Kidney tubule cell (primary cell): ENCODE data around the gene WDR82.

Source experiments
- DNase-seq: peaks from one replicate; pipeline ENCODE4 v3.0.0-alpha.2; 2018; ENCODE audit warnings: low spot score

WDR82 gene, protein sequence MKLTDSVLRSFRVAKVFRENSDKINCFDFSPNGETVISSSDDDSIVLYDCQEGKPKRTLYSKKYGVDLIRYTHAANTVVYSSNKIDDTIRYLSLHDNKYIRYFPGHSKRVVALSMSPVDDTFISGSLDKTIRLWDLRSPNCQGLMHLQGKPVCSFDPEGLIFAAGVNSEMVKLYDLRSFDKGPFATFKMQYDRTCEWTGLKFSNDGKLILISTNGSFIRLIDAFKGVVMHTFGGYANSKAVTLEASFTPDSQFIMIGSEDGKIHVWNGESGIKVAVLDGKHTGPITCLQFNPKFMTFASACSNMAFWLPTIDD

DNA sequence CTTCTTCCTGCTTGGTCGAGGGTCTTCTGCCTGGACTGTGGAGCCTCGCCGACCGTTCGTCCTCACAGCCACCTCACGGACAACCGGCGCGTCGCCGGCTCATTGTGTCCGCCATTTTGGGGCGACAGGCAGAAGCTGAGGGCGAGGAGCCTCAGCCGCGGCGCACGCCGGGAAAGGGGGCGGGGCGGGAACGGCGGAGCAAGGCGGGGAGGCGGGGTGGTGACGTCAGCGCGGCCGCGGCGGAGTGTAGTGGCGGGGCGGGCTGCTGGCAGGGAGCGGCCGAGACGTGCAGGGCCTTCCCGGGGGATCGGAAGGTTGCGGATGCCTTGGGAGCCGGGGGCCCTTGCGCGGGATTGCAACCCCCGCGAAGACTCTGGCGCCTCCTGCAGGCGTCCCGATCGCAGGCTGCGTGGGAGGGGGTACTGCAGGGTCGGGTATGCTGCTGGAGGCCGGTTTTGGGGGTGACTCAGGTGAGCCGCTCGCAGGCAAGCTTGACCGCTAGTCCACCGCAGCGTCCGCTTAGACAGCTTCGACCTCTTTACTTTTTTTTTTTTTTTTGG, at the start of gene WDR82:
TSS of gene WDR82 (minus strand) at position 140 of the 560 bp plus-strand sequence. CDS start 288 bp downstream, outside the sequence.
- peak; percentile 94 for DNase-seq

DNA sequence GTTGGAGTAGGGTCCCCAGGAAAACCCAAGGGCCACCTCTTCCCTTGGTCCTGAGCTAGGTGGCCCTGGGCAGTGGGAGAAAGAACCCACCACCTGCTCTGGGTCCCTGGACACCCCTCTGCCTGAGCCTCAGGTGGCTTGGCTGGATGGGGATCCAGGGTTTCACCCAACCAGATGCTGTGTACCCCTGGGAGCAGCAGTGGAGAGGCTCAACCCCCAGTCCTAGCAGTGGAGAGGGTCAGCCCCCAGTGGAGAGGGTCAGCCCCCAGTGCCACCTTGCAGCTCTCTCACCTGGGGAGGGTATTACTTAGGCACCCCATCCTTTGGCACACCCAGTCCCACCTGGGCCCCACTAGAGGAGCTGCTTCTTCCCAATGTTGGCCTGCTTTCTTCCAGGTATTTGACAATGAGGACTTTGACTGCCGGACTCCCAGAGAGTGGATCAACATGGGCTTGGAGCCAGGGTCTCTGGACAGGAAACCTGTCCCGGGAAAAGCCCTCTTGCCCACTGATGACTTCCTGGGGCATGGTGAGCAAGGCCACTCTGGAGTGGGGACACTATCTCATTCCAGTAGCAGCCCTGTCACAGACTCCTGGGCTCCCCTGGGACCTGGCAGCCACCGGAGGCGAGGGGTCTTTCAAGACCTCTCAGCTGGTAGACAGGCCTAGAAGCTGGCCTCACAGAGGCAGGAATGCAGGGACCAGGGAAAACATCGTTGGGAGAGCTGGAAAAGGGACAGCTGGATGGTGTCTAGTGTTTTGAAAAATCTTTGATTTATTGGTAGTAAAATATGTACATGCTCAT, 49.2 kb upstream of the WDR82 start:
- no peak for DNase-seq

DNA sequence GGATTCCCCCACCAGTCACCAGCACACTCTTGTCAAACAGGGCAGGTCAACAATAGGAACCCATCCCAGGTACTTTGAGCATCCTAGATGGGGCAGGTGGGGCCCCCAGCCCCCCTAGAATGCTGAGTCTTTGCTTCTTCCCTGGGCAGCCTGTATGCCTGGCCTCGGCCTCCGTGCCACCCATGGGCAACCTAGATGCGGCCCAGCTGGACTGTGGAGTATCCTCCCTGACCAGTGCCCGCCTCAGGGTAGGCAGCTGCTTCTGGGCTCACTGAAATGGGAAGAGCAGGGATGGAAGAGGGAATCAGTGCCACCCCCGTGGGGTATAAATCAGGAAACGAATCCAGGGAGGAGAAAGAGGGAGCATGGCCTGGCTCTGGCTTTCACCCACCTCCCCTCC, 48.5 kb upstream of the WDR82 start:
- no peak for DNase-seq

DNA sequence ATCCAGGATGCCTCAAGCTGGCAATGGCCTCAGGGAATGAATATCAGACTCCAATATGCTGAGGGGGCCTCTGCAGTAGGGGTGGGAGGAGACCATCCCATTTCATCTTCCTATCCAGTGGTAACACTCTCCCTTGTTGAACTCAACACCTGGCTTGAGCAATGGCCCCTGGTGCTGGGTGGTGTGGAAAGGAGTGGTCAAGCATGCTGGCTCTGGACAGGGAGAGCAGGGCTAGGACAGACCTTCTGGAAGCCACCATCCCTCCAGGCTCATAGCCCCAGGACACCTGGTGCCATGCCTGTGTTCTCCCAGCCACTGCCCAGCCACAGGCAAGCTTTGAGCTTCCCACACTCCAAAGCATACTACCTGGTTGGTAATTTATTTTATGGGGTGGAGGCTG, 47.2 kb upstream of the WDR82 start:
- no peak for DNase-seq

DNA sequence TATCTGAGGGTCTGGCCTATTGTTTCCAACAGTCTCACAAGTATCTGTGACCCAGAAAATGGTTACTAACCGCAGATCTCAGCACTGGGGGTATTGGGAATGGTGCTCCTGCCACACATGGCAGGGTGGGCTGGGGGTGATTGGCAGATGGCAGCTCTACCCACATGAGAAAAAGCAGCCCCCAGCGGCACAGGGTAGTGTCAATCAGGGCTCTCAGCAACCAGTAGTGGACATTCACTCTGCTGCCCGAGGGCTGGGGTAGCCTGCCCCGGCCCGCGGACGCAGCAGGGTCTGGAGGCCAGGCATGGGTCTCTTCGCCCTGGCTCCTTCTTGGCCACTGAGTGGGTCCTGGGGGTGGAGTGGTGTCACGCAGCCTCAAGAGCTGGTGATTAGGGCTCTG, 46.2 kb upstream of the WDR82 start:
- DNase-seq, result no peak

DNA sequence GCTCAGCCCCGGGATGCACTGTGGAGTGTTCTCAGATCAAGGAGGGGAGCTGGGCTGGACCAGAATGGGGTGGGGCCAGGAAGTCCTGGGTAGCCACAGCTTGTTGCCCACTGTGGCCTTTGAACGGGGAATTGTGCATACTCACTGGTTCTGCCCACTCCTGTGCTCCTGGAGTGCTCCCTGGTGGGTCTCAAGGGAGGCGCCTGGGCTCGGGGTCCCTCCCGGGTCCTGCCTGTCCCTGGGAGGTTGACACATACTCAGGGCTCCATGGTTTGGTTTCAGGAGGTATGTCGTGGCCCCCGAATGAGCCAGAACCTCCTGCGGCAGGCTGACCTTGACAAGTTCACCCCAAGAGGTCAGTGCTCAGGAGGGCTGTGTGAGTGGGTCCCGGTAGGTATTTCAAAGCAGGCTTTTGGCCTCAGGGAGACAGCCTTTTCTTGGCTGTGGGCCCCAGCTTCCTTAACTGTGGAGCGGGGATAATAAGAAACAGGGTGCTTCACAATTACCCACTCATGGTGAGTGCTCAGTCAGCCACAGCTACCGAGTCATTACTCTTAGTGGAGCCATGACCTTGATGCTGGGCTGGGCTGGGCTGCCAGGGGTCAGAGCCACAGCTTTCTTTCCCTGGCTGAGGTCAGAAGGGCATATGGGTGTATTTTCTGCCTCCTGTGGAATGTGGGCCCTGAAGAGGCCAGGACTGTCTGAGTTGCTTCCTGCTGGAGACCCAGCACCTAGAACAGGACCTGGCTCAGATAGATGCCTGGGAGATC, 45.3 kb upstream of the WDR82 start:
- DNase-seq, result peak; percentile 43

DNA sequence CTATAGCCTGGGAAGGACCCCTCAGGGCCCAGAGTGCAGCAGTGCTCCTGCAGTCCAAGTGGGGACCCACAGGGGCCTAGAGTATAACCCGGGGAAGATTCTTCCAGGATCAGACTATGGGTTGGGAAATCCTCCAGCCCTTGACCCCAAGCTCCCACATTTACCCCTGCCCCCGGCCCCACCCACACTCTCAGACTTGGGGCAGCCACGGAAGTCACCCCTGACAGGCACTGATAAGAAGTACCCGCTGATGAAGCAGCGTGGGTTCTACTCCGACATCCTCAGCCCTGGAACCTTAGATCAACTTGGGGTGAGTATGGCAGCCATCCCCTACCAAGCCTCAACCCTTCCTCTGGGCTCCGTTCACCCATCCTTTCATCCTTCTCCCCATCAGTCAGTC, 44.0 kb upstream of the WDR82 start:
- DNase-seq, result no peak

DNA sequence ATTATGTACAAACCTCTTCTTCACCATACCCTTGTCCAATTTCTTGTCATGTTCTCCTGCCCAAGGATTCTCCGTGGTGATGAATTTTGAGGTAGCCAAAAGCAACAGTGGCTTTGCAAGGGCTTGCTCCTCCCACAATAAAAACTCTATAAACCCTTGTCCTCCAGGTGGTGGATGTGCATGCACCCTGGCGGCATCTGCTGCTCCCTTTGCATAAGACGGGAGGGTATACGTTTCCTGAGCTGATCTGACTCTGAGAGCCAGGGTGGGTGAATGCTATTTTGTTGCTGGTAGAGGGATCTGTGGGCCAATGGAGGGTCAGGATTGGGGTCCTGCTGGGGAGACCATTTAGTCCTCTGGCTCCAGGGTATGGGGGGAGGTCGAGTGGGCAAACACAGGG, 43.0 kb upstream of the WDR82 start:
- no peak for DNase-seq

DNA sequence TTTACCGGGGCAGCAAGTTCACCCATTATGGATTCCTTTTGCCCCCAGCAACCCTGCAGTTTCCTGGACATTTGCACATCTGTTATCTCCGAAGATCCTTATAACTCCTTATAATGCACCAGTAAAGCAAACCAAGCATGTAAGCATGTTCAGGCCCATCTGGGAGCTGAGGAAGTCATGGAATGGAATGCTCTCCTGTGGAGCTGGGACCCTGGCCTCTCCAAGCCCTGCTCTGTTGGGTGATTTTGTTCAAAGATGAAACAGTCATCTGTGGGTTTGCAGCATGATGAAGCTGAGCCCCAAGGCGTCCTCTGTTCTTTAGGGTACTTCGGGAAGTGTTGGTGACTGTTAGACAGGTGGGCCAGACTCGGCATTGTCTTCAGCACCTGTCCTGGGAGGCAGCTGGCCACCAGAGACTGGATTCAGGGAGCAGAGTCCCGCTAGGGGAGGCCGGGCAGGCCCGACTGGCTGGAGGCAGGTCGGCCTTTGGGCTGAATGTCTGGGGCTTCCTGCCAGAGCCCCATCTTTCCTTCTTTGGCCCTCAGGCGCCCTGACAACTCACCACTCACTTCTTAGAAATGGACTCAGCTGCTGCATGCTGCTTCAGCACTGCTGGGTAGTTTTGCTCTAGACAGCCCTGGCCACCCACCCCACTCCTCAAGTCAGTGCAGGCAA, 41.6 kb upstream of the WDR82 start:
- no peak for DNase-seq

DNA sequence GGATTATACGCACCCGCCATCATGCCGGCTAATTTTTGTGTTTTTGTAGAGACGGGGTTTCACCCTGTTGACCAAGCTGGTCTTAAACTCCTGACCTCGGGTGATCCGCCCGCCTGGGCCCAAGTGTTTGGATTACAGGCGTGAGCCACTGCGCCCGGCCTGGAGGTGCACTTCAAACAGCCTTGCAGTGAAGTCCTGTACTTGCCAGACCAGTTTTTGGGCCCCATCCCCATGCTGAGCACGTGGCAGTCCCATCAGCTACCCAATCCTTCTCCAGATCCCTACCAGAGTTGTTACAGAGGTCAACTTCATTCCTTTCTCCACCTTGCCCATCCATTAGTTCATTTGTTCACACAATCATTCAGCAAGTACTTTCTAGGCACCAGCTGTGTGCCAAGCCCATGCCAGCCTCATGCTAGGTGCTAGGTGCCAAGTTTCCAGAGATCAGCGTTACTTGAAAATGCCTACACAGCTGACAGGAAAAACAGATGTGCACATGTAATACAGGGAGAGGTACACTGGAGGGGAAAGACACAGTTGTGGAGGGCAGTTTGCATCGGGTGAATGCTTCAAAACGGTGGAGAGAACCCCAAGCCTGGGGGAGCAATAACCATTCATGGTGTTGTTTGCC, 39.9 kb upstream of the WDR82 start:
- no peak for DNase-seq

DNA sequence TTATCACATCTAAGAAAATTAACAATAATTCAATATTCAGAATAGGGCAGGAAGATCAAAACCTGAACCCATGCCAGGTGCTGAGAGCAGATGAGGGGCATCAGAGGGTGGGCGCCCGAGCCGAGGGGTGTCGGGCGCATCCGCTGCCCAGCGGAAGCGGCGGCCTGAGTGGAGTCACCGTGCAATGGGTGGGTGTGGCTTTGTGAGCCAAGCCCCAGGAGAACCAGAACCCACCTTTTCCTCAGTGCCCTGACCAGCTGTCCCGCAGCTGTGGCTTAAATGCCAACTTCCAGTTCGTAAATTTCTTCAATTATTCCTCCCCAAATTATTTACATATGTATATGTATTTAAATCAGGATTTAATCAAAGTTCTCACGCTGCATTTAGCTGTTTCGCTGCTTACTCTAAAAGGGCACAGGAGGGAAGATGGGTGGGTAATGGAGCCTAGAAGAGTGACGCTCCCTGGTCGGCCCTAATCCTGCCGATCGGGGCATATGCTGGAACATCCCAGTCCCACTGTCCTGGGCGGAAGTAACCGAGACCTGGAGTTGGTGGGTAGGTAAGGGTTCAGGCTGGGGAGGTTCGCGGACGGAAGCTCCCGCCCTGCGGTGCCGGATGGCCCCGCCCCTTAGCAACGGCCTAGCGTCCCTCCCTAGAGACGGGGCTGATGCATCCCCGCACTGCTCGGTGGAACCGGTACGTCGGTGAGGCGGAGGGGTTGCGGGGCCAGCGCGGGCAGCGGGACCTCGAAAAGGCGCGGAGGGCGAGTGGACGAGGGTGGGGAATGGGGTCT, 39.0 kb upstream of the WDR82 start:
- DNase-seq, result peak; percentile 58

DNA sequence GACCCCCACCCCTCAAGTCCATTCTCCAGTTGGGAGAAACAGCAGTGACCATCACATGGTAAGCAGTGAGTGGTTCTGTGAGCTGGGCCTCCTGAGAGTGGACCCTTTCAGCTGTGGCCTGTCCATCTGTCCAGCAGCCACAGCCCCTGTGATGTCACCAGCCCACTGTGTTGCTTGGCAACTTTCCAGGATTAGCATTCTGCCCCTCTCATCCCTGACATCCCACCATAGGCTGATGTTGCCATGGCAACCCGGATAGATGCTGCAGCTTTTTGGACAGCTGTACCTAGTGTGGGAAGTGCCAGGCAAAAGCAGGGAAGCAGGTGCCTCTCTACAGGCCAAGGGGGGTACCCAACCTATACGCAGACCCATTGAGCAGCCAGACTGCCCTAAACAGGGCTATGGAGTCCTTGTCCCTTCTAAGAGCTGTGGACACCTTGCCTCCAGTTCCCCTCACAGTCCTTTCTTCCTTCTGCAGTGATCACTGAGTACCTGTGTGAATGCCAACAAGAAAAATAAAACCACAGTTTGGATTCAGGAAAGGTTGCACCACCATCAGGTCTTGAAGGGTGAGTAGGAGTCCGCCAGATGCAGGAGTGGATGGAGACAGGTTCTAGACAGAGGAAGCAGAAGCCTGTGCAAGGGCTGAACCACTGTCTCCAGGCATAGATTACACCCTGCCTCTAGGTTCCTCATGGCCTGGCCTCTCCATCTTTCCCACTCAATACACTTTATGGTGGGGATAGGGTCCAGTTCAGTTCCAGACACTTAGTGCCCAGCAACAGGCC, 37.7 kb upstream of the WDR82 start, which contains the start of gene DNAH1:
TSS of gene DNAH1 (plus strand) at position 343 of the 788 bp plus-strand sequence. CDS start 6,124 bp downstream, outside the sequence.
- no peak for DNase-seq

DNA sequence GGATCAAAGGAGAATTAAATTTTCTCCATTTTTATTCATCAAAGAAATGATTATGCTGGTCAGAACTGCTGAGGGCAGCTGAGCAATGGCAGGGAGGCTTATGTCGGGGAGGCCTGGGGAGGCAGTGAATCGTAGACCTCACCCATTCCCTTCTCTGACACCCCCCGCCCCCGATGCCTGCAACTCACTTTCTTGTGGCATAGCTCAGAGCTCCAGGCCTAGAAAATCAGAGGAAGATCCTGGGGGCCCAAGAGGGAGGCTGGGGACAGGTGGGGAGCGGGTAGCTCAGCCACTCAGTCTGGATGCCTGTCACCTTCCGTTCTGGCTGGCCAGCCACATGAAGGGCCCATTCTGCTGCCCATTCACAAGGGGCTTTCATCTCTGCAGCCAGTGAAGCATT, 36.6 kb upstream of the WDR82 start:
- DNase-seq, result no peak

DNA sequence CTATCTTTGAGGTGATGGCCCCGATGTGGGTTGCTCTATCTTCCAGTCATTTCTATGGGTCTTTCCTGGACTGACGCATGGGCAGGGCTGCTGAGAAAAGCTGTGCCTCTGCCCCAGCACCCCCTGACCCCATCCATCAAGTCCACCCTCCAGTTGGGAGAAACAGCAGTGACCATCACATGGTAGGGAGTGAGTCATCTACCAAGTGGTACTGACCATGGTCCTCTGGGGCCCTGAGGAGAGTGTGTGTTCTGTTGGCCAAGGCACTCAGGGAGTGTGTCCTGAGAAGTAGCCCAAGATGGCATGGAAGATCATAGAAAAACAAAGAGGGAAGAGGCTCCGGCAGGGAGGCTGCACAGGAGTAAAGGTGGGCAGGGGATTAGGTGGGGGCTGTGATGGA, 36.0 kb upstream of the WDR82 start:
- no peak for DNase-seq

DNA sequence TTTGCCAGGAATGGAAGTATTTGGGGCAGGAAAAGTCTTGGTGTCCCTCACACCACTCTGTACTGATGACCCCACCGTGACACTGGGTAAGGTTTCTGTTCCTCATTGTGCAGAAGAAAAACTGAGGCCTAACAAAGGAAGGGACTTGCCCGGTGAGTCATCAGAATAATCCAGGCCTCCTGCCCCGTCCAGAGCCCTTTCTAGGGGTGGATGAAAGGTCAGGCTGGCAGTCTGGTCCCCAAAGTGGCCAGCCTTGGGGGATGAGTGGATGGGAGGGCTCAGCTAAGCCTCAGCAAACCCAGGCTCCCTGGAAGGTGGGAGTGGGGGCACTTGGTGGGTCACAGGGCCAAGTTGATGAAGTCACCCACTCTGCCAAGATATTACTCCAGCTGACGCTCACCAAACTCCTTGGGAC, 35.3 kb upstream of the WDR82 start:
- peak; percentile 70 for DNase-seq

DNA sequence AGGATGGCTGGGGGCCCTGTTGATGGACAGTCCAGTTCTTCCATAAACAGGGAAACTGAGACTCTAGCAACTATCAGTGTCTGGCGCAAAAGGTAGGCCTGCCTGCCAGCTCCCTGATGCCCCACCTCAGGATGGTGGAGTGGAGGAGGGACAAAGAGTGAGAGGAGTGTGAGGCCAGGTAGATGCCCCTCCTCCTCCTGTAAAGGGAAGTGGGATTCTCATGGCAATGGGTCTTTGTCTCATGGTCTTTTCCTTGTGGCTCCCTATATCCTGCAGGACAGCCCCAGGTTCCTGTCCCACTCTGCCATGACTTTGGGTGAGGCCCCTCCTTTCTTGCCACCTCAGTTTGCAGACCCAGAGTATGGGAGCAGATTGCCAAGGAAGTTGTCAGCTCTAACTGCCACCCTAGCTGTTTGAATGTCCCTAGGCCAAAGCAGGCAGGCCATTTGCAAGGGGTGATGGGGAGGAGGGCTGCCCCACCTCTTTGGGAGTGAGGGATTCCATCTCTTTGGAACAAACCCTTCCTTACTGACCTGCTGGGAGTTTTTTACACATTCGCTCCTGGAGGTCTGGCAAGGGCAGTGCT, 34.8 kb upstream of the WDR82 start:
- DNase-seq, result no peak

DNA sequence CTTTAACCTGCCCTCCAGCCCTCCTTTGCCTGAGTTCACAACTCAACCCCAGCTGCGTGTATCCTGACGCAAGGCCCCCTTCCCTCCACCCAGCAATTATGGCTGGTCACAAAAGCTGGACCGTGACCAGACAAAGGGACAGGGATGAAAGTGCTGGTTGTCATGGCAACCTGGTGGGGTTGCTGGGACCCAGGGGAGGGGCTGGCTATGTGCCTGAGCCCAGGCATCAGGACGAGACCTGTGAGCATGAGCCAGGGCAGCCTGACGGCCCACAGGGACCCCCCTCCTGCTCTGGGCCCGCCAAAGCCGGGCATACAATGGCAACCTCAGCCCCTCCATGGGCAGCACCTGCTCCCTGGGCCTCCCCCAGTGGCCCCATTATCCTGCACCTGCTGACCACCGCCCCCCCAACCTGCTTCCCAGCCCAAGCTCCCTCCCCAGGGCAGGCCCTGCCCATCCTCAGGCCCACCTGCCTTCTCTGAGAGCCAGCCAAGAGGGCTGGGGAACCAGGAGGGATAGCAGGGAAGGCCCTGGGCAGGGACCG, 33.2 kb upstream of the WDR82 start:
- no peak for DNase-seq

DNA sequence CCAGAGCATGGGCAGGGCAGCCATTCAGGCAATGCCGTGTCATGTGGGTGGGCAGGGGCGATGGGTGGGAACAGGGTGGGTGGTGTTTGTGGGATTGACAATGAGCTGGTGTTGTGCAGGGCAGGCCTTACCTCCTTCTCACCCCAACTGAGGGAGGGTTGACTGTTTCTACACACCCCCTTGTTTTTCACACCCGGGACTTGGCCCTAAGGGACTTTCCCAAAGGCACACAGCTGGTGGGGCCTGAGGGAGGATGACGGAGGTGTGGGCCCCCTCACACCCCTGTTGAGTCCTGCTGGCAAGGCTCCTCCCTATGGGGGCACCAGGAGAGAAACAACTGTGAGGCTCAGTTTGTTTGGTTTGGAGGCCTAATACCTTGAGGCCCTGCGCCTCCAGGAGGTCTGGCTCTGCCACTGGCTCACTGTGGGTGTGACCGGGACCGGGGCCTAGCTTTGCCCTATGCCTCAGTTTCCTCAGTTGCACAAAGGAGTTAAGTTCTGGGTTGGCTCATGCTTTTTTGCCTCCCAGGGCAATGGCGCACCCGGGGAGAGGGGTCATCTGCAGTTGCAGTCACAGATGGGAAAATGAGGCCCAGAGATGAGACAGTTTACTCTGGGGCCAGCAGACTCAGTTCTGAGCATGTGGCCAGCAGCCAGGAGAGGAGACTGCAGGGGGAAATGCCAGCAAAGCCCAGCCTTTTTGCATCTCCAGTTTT, 32.6 kb upstream of the WDR82 start:
- no peak for DNase-seq
